Fibroblast of pulmonary artery (primary cell): ENCODE measurements around the gene TYW1.
A peak's percentile ranks its signal among the peaks of the same experiment; 100 is the strongest.
"Not testable (repeated sequence)": the region's sequence is repeated elsewhere in the genome, so short reads cannot be mapped to it uniquely, and the experiment has no call there.

ENCODE experiments used
- DNase-seq: peaks from one replicate; pipeline ENCODE4 v3.0.0-alpha.2; 2010; ENCODE audit warnings: low read depth
- H3K4me3 ChIP-seq: replicated peaks from 2 replicates; pipeline ENCODE4 v1.5.1; 2011; ENCODE audit warnings: low read depth, mild to moderate bottlenecking, control low read depth, low read length, moderate library complexity
- TF ChIP-seq, protein P1 (sequence below): IDR thresholded peaks from 2 replicates; pipeline ENCODE4 v1.5.1; 2011; ENCODE audit warnings: mild to moderate bottlenecking, control low read depth, low read length, inconsistent platforms; ENCODE audit errors: missing control alignments

The TYW1 gene

DNA sequence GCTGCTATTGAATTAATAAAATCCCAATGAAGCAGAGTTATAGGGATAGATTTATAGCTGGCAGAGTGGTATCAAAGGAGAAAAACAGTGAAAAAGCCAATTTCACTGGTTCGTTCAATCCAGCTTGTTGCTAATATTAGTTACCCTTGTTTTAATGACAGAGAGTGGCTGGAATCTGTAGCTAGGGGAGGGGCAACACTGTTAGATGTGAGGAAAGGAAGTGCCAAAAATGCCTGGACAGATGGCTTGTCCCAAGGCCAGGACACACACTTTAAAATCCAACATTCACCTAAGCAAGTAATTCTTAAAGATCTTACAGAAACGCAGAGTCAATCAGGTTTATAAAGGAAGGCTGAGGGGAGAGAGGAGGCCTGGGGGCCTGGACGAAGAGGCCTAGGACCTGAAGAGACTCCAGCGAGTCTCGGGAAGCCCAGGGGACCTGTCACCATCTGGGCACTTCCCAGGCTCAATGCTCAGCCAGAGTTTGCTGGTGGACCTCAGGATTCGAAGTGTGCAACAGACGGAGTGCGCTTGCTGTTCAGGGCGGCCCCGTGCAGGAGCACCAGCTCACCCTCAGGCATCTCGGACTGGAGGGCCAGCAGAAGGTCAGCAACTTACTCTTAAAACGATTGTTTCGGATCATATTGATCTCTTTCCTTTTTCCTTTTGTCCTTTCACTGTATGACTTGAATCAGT lies 38.9 kb upstream of the TYW1 start:
- H3K4me3 ChIP-seq = no peak overlapping the region
- TF ChIP-seq, protein P1, sequence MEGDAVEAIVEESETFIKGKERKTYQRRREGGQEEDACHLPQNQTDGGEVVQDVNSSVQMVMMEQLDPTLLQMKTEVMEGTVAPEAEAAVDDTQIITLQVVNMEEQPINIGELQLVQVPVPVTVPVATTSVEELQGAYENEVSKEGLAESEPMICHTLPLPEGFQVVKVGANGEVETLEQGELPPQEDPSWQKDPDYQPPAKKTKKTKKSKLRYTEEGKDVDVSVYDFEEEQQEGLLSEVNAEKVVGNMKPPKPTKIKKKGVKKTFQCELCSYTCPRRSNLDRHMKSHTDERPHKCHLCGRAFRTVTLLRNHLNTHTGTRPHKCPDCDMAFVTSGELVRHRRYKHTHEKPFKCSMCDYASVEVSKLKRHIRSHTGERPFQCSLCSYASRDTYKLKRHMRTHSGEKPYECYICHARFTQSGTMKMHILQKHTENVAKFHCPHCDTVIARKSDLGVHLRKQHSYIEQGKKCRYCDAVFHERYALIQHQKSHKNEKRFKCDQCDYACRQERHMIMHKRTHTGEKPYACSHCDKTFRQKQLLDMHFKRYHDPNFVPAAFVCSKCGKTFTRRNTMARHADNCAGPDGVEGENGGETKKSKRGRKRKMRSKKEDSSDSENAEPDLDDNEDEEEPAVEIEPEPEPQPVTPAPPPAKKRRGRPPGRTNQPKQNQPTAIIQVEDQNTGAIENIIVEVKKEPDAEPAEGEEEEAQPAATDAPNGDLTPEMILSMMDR = no peak
- DNase-seq = no peak

DNA sequence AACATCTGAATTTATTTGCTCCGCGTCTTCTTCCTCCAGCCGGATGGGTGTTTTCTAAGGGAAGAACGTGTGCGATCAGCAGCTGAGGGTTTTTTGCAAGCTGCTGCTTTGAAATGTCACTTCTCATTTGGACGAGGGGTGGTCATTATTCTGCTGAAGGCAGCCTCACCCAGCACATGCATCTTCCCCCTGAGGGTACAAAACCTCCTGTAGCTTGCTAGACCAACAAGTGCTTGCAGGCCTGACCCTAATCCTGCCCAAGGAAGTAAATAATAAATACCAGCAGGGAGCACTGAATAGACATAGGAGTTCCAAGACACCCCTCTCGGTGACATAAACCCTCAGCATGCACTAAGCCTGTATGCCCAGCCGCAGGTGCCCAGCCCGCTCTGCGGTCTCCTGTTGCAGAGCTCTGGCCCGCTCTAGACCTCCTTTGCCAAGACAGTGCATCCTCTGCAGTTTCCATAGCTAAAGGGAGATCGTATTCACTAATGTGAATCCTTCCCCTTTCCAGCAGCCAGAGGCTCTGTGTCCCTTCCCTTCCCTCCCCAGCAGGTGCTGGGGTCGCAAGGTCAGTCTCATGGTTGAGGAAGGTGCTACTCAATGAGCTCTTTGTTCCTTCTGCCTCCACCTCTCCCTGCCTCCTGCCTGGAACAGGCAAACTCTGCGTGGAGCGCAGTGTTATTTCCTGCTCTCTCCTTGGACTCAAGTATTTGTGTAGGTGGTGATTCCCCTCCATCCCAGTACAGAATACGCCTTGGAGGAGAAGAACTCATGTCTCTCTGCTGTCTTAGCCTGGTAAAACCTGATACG lies 37.9 kb upstream of the TYW1 start:
- DNase-seq = no peak
- TF ChIP-seq, protein P1 = no peak
- no peak overlapping the region for H3K4me3 ChIP-seq

DNA sequence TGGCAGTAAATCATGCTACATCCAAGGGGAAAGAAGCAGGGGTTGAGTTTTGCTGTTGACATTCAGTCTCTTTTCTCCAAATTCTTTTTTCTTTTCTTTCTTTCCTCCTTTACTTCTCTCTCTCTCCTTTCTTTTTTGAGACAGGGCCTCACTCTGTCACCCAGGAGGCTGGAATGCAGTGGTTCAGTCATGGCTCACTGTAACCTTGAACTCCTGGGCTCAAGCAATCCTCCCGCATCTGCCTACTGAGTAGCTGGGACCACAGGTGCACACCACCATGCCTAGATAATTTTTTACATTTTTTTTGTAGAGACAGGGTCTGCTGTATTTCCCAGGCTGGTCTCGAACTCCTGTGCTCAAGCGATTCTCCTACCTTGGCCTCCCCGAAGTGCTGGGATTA lies 36.4 kb upstream of the TYW1 start:
- TF ChIP-seq, protein P1 = no peak
- H3K4me3 ChIP-seq = no peak overlapping the region
- DNase-seq = no peak

DNA sequence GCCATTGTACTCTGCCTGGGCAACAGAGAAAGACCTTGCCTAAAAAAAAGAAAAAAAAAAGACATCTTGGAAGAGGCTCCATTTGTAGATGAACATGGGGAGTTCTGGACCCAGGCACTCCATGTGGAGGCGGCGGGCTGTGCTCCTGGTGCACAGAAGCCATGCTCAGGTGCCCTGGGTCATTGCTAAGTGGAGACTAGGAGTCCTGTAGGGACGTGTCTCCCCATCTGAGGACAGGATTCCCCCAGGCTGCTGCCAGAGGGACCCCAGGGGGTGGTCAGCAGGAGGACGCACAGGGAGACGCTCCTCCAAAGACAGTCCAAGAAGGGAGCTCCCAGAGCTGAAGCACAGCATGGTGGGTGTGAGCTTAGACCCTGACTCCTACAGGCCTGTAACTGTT lies 35.5 kb upstream of the TYW1 start:
- no peak for DNase-seq
- TF ChIP-seq, protein P1 = no peak
- H3K4me3 ChIP-seq = no peak overlapping the region

DNA sequence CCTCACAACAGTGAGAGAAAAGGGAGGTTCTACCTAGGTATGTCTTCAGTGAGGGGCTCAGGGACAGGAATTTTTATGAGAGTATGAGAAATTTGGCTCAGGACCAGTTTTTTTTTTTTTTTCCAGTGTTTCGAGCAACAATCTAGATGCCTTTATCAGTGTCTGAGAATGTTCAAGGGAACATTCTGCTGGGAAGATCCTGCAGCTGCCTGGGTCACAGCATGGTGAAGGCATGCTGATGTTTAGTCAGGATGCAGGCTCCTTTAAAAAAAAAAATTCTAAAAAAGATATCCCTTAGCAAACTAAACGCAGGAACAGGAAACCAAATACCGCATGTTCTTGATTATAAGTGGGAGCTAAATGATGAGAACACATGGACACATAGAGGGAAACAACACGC lies 32.2 kb upstream of the TYW1 start:
- peak; percentile 68 for DNase-seq
- TF ChIP-seq, protein P1 = no peak

DNA sequence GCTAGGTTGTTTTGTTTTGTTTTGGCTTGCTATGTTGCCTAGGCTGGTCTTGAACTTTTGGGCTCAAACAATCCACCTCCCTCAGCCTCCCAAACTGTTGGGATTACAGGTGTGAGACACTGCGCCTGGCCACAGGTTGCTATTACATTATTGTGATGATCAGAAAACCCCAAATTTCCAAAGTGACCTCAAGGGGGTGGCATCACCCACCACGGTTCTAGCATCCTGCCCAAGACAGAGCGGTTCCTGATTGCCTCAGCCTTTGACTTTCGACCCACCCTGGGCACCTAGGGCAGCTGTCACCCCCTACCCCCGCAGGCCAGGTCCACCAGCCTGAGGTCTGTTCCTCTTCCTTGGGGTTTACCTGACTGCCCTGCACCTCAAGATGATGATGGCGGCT lies 29.6 kb upstream of the TYW1 start:
- TF ChIP-seq, protein P1 = no peak
- H3K4me3 ChIP-seq = no peak overlapping the region
- DNase-seq = no peak

More for the DNA sequence above, 32.2 kb upstream of the TYW1 start:
- H3K4me3 ChIP-seq = no peak overlapping the region

DNA sequence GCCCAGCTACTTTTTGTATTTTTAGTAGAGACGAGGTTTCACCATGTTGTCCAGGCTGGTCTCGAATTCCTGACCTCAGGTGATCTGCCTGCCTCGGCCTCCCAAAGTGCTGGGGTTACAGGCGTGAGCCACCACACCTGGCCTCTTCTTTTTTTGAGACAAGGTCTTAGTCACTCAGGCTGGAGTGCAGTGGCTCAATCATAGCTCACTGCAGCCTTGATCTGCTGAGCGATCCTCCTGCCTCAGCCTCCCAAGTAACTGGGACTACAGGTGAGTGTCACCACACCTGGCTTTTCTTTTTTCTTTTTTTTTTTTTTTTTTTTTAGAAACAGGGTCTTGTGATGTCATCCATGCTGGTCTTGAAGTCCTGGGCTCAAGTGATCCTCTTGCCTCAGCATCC lies 27.6 kb upstream of the TYW1 start:
- DNase-seq, H3K4me3 ChIP-seq: not testable (repeated sequence)
